Posterior vena cava (tissue), 2 donors: Measurements from ENCODE around the gene RBM44. TPM values are rescaled to one million over a fixed set of nuclear protein-coding genes. Genes with fewer than 3 reads are reported as not detected.
"Not testable (repeated sequence)": the region's sequence is repeated elsewhere in the genome, so short reads cannot be mapped to it uniquely, and the experiment has no call there.

ENCODE experiments used
- DNase-seq: peaks from one replicate; pipeline ENCODE4 v3.0.0-alpha.2; 2020; ENCODE audit warnings: low spot score
- intact Hi-C, 2 donors: fragments of 100-400 bp; cut with DNase I; formaldehyde crosslinking; loops; one replicate each; pipeline versions ENCODE4 v1.14.1 to v1.14.2; 2022 to 2023
- total RNA-seq, 2 donors: library from RNA; stranded (reverse); fragmentation: NEBNext Ultra II Directional; extraction: Animal tissue kit (Norgen Biotek cat#: 25700); gene quantifications; one replicate each; pipeline ENCODE4 v1.2.1, GENCODE V29; 2021
- donor health status: DM: yes; HTN: yes; CAD: no.
- donor health status: DM: yes; HTN: yes; CAD: no.

RBM44 gene
- total RNA-seq, 2 donors from 2014 or later: 0.60 to 1.6 TPM

- intact Hi-C loops: no loop called here
- DNase-seq: no peak
These were observed 31.9 kb downstream of the RBM44 start for GRCh38 chr2:237830522-237830921.

- intact Hi-C loops: no loop called here
These were observed 35.0 kb downstream of the RBM44 start for GRCh38 chr2:237833546-237833945.

GRCh38 chr2:237835372-237835771, 36.8 kb downstream of the RBM44 start:
- intact Hi-C loops: no loop called here
- DNase-seq: no peak

More at GRCh38 chr2:237833546-237833945, 35.0 kb downstream of the RBM44 start:
- DNase-seq: no peak

- no peak for DNase-seq
- intact Hi-C loops: no loop called here
These were observed 42.5 kb downstream of the RBM44 start for GRCh38 chr2:237841051-237841450.

- intact Hi-C loops, DNase-seq: not testable (repeated sequence)
These were observed 50.4 kb downstream of the RBM44 start for GRCh38 chr2:237848940-237849339.

GRCh38 chr2:237854295-237854694, 55.7 kb downstream of the RBM44 start:
- intact Hi-C loops: no loop called here
- no peak for DNase-seq

- intact Hi-C loops: loop anchor here (2.0 to 5.0 kb wide), 2 partner anchors 65 to 405 kb away; no protein-coding TSS in a partner anchor
- DNase-seq: no peak
These were observed 59.2 kb downstream of the RBM44 start for GRCh38 chr2:237857791-237858190.

GRCh38 chr2:237858294-237859081, 59.9 kb downstream of the RBM44 start:
- intact Hi-C loops: loop anchor here (2.0 to 5.0 kb wide), 2 partner anchors 64 to 404 kb away; no protein-coding TSS in a partner anchor
- no peak for DNase-seq

GRCh38 chr2:237859082-237859433, 60.5 kb downstream of the RBM44 start:
- intact Hi-C loops: loop anchor here (2.0 to 5.0 kb wide), 2 partner anchors 64 to 403 kb away; no protein-coding TSS in a partner anchor
- DNase-seq: no peak

GRCh38 chr2:237859533-237860272, 61.1 kb downstream of the RBM44 start, which contains the start of gene RAMP1:
Gene RAMP1, plus strand, starts transcription at chr2:237859623. Its CDS starts 53 bp downstream, at chr2:237859676.
- DNase-seq: no peak
- intact Hi-C loops: loop anchor here (2.0 to 5.0 kb wide), 2 partner anchors 63 to 403 kb away; no protein-coding TSS in a partner anchor

GRCh38 chr2:237860273-237860935, 61.8 kb downstream of the RBM44 start:
- intact Hi-C loops: no loop called here
- DNase-seq: no peak

- DNase-seq: no peak
- intact Hi-C loops: no loop called here
These were observed 63.4 kb downstream of the RBM44 start for GRCh38 chr2:237861875-237862527.

- intact Hi-C loops: no loop called here
- DNase-seq: no peak
These were observed 63.9 kb downstream of the RBM44 start for GRCh38 chr2:237862528-237862895.

- intact Hi-C loops: no loop called here
- no peak for DNase-seq
These were observed 64.5 kb downstream of the RBM44 start for GRCh38 chr2:237863102-237863511.

GRCh38 chr2:237863689-237864443, 65.3 kb downstream of the RBM44 start:
- intact Hi-C loops: no loop called here
- DNase-seq: no peak

GRCh38 chr2:237864444-237864931, 65.9 kb downstream of the RBM44 start:
- intact Hi-C loops: no loop called here
- no peak for DNase-seq

GRCh38 chr2:237864940-237865622, 66.5 kb downstream of the RBM44 start:
- intact Hi-C loops: no loop called here

GRCh38 chr2:237865623-237866041, 67.1 kb downstream of the RBM44 start:
- intact Hi-C loops: no loop called here
- no peak for DNase-seq

More at GRCh38 chr2:237864940-237865622, 66.5 kb downstream of the RBM44 start:
- no peak for DNase-seq
